NCI-H226 (cell line): ENCODE results near the gene FRMD4A.
"Not testable (repeated sequence)": the region's sequence is repeated elsewhere in the genome, so short reads cannot be mapped to it uniquely, and the experiment has no call there.

Experiments
- DNase-seq: peaks from one replicate; pipeline ENCODE4 v3.0.0-alpha.2; 2015

Gene FRMD4A

GRCh38 chr10:13971601-13972475 is 358.9 kb downstream of the FRMD4A start:
- DNase-seq = peak; percentile 30

- no peak for DNase-seq
Measured at GRCh38 chr10:13970957-13971353, 359.8 kb downstream of the FRMD4A start.

GRCh38 chr10:13970236-13970956 is 360.3 kb downstream of the FRMD4A start:
- no peak for DNase-seq

GRCh38 chr10:13969792-13970140 is 361.0 kb downstream of the FRMD4A start:
- DNase-seq = no peak

GRCh38 chr10:13969118-13969791 is 361.5 kb downstream of the FRMD4A start:
- peak; percentile 87 for DNase-seq

DNA sequence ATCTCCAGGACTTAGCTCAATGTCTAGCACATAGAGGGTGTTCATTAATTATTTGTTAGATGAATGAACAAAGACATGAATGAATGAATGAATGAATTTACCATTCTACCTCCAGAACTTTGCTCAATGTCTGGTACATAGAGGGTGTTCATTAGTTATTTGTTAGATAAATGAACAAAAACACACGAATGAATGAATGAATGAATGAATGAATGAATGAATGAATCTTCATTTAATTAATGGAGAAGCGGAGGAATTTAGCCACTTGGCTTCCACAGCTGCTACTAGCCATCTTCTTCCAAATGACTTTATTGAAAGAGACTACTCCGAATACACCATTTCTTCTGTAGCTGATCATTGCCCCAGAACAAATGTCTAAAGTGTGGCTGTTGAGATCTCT is 368.9 kb downstream of the FRMD4A start:
- no peak for DNase-seq

- peak; percentile 94 for DNase-seq
Measured at GRCh38 chr10:13961097-13961496, 369.6 kb downstream of the FRMD4A start.

DNA sequence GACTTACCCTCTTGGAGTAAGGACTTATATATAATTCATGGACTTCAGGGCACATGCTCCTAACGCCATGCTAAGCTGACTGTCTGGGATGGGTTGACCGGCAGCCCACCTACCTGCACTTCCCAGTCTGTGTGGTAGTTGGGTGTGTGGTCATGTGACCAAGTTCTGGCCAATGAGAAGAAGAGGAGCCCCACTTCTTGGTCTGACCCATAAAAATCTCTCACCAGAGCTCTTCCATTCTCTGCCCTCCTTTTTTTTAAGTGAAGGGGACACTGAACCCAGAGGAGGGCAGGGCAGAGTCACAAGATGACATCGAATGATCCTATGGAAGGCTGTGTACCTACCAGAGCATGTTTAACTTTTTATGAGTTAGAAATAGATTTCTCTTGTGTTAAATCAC is 370.1 kb downstream of the FRMD4A start:
- DNase-seq = no peak

GRCh38 chr10:13959443-13960359 is 371.0 kb downstream of the FRMD4A start:
- no peak for DNase-seq

- DNase-seq = no peak
Measured at GRCh38 chr10:13957856-13958255, 372.9 kb downstream of the FRMD4A start.

- no peak for DNase-seq
Measured at GRCh38 chr10:13956826-13957225, 373.9 kb downstream of the FRMD4A start.

DNA sequence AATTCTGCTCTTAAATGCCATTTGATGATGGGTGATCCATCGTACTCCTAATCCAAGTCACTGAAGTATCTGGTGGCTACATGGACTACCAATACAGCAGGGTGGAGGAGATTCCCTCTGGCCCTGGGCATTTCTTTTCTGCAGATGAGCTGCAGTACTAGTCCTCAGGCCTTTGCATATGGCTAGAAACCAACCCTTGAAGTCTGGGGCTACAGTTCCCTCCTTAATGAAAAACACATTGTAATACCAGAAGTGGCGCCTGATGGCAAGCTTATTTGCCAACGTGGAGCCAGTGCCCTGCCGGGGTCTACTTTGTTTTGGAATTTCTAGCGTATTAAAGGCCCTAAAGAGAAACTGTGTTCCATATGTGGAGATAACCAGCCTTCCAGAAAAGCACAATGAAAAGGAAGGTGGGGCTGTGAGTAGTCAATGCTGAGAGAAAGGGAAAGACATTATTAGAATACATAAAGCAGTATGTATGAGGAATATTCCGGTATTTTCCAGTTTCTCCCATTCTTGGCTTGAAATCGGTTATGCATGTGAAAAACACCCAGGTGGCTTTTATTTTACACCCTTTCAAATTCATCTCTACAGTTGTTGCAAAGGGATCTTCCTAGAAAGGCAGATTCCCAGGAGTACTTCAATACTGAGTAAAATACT is 375.2 kb downstream of the FRMD4A start:
- no peak for DNase-seq

DNA sequence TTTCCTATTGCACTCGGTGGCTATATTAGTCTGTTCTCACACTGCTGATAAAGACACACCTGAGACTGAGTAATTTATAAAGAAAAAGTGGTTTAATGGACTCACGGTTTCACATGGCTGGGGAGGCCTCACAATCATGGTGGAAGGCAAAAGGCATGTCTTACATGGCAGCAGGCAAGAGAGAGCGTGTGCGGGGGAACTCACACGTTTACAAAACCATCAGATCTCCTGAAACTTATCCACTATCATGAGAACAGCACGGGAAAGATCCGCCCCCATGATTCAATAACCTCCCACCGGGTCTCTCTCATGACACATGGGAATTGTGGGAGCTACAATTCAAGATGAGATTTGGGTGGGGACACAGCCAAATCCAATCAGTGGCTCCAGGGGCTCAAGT is 376.5 kb downstream of the FRMD4A start:
- DNase-seq = not testable (repeated sequence)

GRCh38 chr10:13953371-13953770 is 377.4 kb downstream of the FRMD4A start:
- no peak for DNase-seq

DNA sequence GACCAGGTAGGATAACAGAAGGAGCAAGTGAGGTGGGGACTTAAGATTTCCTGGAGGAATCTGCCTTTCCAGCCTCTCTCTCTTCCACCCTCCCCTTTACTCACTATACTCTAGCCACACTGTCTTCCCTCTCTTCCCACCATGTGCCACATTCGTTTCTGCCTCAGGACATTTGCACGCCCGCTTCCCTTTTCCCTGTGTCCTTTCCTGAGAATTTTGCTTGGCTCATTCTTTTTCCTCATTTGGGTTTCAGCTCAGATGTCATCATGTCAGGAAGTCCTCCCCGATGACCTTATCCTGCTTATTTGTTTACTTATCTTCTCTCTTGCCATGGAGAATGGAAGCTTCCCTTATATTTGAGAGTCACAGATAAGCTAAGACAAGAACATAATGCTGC is 380.2 kb downstream of the FRMD4A start:
- no peak for DNase-seq

DNA sequence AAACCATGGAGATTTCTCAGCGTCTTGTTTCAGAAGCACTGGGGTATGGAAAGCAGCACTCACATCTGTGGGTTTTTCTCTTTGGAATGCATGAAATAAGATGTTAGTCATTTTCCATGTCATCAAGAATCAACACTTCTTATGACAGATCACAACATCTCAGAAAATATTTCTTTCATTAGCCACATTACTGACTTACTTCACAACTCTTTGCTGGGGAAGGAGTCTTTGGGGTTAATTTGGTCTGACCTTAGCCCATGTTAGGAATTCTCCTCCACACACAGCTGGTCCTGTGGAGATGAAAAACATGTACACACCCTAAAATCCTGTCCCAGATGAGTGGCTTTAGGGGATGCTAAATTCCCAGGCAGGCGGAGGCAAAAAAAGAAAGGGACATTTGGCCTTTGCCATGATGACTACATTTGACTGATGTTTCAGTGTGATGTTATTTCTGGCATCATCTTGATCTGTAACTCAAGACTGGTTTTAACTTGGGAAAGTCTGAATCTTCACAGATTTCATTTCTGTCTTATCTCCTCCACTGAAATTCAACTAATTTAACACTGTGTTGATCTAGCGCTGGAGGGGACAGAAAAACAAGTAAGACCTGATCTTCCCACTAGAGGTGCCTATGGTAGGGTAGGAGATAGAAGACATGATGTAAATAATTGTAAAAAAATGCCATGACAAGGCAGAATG is 380.7 kb downstream of the FRMD4A start:
- peak; percentile 84 for DNase-seq

- no peak for DNase-seq
Measured at GRCh38 chr10:13946209-13946460, 384.6 kb downstream of the FRMD4A start.

- peak; percentile 35 for DNase-seq
Measured at GRCh38 chr10:13945390-13946208, 385.1 kb downstream of the FRMD4A start.

- no peak for DNase-seq
Measured at GRCh38 chr10:13944823-13945222, 385.9 kb downstream of the FRMD4A start.

- no peak for DNase-seq
Measured at GRCh38 chr10:13943735-13944398, 386.9 kb downstream of the FRMD4A start.
